D721Med (cell line): ENCODE data around the gene MRPL46.

Source experiments
- DNase-seq: peaks from one replicate; pipeline ENCODE4 v3.0.0; 2011; ENCODE audit warnings: low spot score; ENCODE audit not compliant: insufficient read length
- FAIRE-seq: peaks from 2 replicates; lab custom pipeline; 2011; peaks lifted over from hg19 to GRCh38; lab: Jason Lieb, UNC
- CTCF ChIP-seq: IDR thresholded peaks from 2 replicates; pipeline ENCODE4 v1.5.1; 2012; ENCODE audit warnings: mild to moderate bottlenecking, control low read depth; ENCODE audit not compliant: insufficient read depth; ENCODE audit errors: missing control alignments

The MRPL46 gene

GRCh38 chr15:88490036-88490435, 22.8 kb upstream of the MRPL46 start:
- DNase-seq = no peak
- FAIRE-seq = no peak

GRCh38 chr15:88489321-88489720, 22.1 kb upstream of the MRPL46 start:
- no peak for FAIRE-seq
- no peak for TF ChIP-seq CTCF
- DNase-seq = no peak

More at GRCh38 chr15:88490036-88490435, 22.8 kb upstream of the MRPL46 start:
- TF ChIP-seq CTCF = no peak

- FAIRE-seq (no peak), DNase-seq (no peak)
- TF ChIP-seq CTCF = no peak
These were observed 20.8 kb upstream of the MRPL46 start for GRCh38 chr15:88487796-88488523.

GRCh38 chr15:88487178-88487795, 20.1 kb upstream of the MRPL46 start:
- FAIRE-seq (no peak), DNase-seq (no peak)
- TF ChIP-seq CTCF = no peak

- FAIRE-seq (peak; percentile 91), DNase-seq (peak; percentile 79)
- TF ChIP-seq CTCF = no peak
These were observed 17.6 kb upstream of the MRPL46 start for GRCh38 chr15:88484682-88485331.

GRCh38 chr15:88482263-88482662, 15.1 kb upstream of the MRPL46 start:
- DNase-seq = no peak
- no peak for FAIRE-seq
- no peak for TF ChIP-seq CTCF
